ENCODE measurements around the gene LTBP3. TPM values are rescaled to one million over a fixed set of nuclear protein-coding genes. Genes with fewer than 3 reads are reported as not detected.
A peak's percentile ranks its signal among the peaks of the same experiment; 100 is the strongest.

The LTBP3 gene
- total and polyA plus RNA-seq, 9 of the 15 experiments (the other 6 are each of a cell fraction or from before 2014, with no cell fraction given): 0.06 to 20.5 (median 4.8) TPM

- TF ChIP-seq CTCF (IDR thresholded peaks at IDR 0.05 in 2 of 3, conservative IDR thresholded peaks at IDR 0.05 in 1 of 3; ENCODE audit: insufficient read depth in 2 of 3, low read depth in 1 of 3, low read length in 3 of 3) (peak; percentile 83 to 90 (median 84)), HNRNPL (IDR thresholded peaks at IDR 0.05; ENCODE audit: low read depth, low read length) (no peak), TARDBP (IDR thresholded peaks at IDR 0.05) (peak; percentile 65; the same call in 1 of the 2 replicates), EP300 (IDR thresholded peaks at IDR 0.05; ENCODE audit: low read length) (0 out of 2 replicates have a peak, but pooled peaks have one; percentile 12)
Measured at GRCh38 chr11:65588199-65589054, 30.3 kb upstream of the LTBP3 start (continued).

DNA sequence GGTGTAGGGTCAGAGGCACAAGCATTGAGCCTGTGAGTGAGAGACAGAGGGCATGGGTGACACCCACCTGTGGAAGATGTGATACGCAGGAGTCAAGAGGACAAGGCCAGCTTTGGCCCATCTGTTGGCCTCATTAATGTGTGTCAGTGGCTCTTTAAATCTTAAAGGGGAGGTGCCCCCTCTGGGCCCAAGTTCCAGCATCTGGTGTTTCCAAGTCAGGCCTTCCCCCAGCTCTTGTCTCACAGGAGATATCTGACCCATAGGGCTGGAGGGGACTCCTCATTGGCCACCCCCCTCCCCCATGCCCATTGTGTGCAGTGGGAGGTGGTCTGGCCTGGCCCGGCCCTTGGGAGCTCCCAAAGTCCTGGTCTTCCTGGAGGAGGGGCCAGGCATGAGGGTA is 28.5 kb upstream of the LTBP3 start:
- intact Hi-C loops (cut with micrococcal nuclease): loop anchor here (5.0 kb wide), 1 partner anchor 44 kb away; no protein-coding TSS in a partner anchor
- H4K20me1 ChIP-seq (replicated peaks; ENCODE audit: control insufficient read depth, insufficient read depth, low read length): 0 out of 2 replicates have a peak, but pooled peaks cover 4% of the 10 kb centered on the region
- H3K9ac ChIP-seq (ENCODE audit: insufficient read depth in 1 of 2, low read depth in 2 of 2, low read length in 2 of 2): peak overlapping the region in 1 of 2 experiments; percentile 50; a peak in 1 of 4 replicates
- CTCF ChIA-PET (ENCODE audit: low intra/inter-chr PET ratio): interaction anchor here (0.7 kb wide), 1 partner anchor 265 kb away, joined by 3 read pairs; no protein-coding TSS in a partner anchor
- peaks cover 16 to 59% of the 10 kb centered on the region in 2 experiments for H3K4me1 ChIP-seq (replicated peaks in 1 of 2; ENCODE audit: control insufficient read depth in 2 of 2, insufficient read depth in 2 of 2, low read length in 2 of 2)
- no peak overlapping the region for H2AFZ ChIP-seq (ENCODE audit: low read depth, low read length)
- BruUV-seq (replicated peaks): no TSS peak
- TF ChIP-seq, protein P1, sequence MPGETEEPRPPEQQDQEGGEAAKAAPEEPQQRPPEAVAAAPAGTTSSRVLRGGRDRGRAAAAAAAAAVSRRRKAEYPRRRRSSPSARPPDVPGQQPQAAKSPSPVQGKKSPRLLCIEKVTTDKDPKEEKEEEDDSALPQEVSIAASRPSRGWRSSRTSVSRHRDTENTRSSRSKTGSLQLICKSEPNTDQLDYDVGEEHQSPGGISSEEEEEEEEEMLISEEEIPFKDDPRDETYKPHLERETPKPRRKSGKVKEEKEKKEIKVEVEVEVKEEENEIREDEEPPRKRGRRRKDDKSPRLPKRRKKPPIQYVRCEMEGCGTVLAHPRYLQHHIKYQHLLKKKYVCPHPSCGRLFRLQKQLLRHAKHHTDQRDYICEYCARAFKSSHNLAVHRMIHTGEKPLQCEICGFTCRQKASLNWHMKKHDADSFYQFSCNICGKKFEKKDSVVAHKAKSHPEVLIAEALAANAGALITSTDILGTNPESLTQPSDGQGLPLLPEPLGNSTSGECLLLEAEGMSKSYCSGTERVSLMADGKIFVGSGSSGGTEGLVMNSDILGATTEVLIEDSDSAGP (CRISPR knock-in tag; IDR thresholded peaks at IDR 0.05): peak; percentile 86
- no peak for TF ChIP-seq JUN (IDR thresholded peaks at IDR 0.05; ENCODE audit: borderline replicate concordance, low read depth, low read length)
- no peak for TF ChIP-seq JUN (CRISPR knock-in tag; IDR thresholded peaks at IDR 0.05; ENCODE audit: borderline replicate concordance)
- no peak for TF ChIP-seq KDM1A (IDR thresholded peaks at IDR 0.05)
- no peak for TF ChIP-seq RBM25 (IDR thresholded peaks at IDR 0.05; ENCODE audit: low read depth, low read length, severe bottlenecking)
- TF ChIP-seq SRSF9 (IDR thresholded peaks at IDR 0.05; ENCODE audit: borderline replicate concordance, low read depth, low read length): no peak
- no peak for FAIRE-seq
- 88% methylated on average over 2 of the region's 2 CpGs for WGBS (ENCODE audit: insufficient coverage, low coverage, missing lambda C conversion rate)
- no peaks in the 10 kb centered on the region for H3K27me3 ChIP-seq (ENCODE audit: control insufficient read depth in 2 of 2, insufficient read depth in 2 of 2, low read length in 2 of 2)
- peaks cover 3% of the 10 kb centered on the region; the same call in 1 of the 3 replicates for H3K79me2 ChIP-seq (ENCODE audit: control insufficient read depth, insufficient read depth, low read length)
- POLR2A ChIA-PET: interaction anchor here (0.6 to 2.4 kb wide), 9 partner anchors 9 to 304 kb away, joined by 3 to 11 read pairs (median 5); partner anchors contain the start of genes FAM89B, KCNK7, NEAT1 and ZNRD2
- H3K9me3 ChIP-seq (replicated peaks; ENCODE audit: control insufficient read depth, insufficient read depth, low read depth, low read length): no peaks in the 10 kb centered on the region
- peaks cover 4% of the 10 kb centered on the region for H3K9me1 ChIP-seq (ENCODE audit: control insufficient read depth, insufficient read depth, low read length)
- peaks cover 65% of the 10 kb centered on the region; the same call in 2 of the 3 replicates for H3K36me3 ChIP-seq (ENCODE audit: control insufficient read depth, insufficient read depth, low read length)
- no peak for DNase-seq (ENCODE audit: extremely low read depth in 1 of 4, low spot score in 3 of 4)
- H3K27ac ChIP-seq (ENCODE audit: extremely low read depth, low read depth, low read length): no peak overlapping the region
- H3K4me3 ChIP-seq: no peak overlapping the region
- H3K4me2 ChIP-seq (ENCODE audit: insufficient read depth, low read length): no peak overlapping the region
- ATAC-seq: no peak
- in situ Hi-C loops (cut with MboI): no loop called here
